ENCODE results near the gene EIF4B.

The EIF4B gene

DNA sequence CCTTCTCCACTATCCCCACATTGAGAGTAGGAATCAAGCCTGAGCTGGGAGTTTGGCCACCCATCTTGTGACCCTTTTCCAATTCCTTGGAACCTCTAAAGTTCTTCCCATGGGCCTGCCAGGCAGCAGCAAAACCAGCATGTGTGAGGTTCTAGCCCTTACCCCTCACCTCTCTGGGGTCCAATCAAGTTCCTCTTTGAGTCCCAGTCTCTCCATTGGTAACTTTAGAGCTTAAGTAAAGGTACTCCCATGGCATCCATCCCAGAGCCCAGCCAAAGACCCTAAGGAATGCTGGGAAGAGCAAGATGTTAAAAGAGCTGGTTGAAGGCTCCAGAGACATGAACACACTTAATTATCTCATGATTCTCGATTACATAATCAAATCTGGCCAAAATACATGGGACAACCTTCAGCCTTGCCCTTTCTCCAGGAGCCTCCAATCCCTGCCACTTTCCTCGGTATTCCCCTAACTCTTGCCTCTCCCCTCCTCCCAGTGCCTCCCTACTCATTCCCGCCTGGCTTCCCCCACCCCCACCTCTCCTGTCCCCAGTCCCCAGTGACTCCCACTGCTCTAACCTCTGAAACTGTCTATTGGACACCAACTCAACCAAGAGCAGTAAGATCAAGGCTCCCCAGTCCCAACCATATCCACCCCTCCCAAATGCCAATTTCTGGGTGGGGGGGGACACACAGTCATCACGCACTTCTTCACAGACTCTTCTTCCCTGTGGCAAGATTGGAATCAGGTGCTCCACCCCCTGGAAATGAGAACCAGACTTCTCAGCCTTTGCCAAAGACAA, 38.8 kb downstream of the EIF4B start:
- TF ChIP-seq EZH2 (IDR thresholded peaks at IDR 0.05; ENCODE audit: borderline replicate concordance, low read depth, low read length, severe bottlenecking): no peak
- TF ChIP-seq, protein P1, sequence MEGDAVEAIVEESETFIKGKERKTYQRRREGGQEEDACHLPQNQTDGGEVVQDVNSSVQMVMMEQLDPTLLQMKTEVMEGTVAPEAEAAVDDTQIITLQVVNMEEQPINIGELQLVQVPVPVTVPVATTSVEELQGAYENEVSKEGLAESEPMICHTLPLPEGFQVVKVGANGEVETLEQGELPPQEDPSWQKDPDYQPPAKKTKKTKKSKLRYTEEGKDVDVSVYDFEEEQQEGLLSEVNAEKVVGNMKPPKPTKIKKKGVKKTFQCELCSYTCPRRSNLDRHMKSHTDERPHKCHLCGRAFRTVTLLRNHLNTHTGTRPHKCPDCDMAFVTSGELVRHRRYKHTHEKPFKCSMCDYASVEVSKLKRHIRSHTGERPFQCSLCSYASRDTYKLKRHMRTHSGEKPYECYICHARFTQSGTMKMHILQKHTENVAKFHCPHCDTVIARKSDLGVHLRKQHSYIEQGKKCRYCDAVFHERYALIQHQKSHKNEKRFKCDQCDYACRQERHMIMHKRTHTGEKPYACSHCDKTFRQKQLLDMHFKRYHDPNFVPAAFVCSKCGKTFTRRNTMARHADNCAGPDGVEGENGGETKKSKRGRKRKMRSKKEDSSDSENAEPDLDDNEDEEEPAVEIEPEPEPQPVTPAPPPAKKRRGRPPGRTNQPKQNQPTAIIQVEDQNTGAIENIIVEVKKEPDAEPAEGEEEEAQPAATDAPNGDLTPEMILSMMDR (IDR thresholded peaks at IDR 0.05; ENCODE audit: borderline replicate concordance, extremely low read depth, low read length, poor library complexity, severe bottlenecking): no peak
- DNase-seq: no peak
- Histone ChIP-seq H3K4me2 (ENCODE audit: insufficient read depth, low read length) (no peak overlapping the region), H2AFZ (ENCODE audit: low read depth, low read length) (no peak overlapping the region), H3K9me3 (ENCODE audit: insufficient read depth, low read length, severe bottlenecking) (no peaks in the 10 kb centered on the region), H3K4me1 (ENCODE audit: insufficient read depth, low read length) (peaks cover 18% of the 10 kb centered on the region), H4K20me1 (ENCODE audit: insufficient read depth, low read length) (no peaks in the 10 kb centered on the region), H3K27me3 (ENCODE audit: insufficient read depth, low read length, poor library complexity) (peaks cover 8% of the 10 kb centered on the region), H3K9ac (ENCODE audit: low read depth, low read length) (no peak overlapping the region), H3K36me3 (ENCODE audit: insufficient read depth, low read length) (peaks cover 5% of the 10 kb centered on the region; the same call in 1 of the 2 replicates), H3K79me2 (ENCODE audit: insufficient read depth, low read length) (no peaks in the 10 kb centered on the region), H3K27ac (ENCODE audit: low read length) (no peak overlapping the region), H3K4me3 (ENCODE audit: low read depth in 1 of 2, low read length in 2 of 2) (no peak overlapping the region)
- ATAC-seq (ENCODE audit: insufficient read depth, low read depth): no peak

DNA sequence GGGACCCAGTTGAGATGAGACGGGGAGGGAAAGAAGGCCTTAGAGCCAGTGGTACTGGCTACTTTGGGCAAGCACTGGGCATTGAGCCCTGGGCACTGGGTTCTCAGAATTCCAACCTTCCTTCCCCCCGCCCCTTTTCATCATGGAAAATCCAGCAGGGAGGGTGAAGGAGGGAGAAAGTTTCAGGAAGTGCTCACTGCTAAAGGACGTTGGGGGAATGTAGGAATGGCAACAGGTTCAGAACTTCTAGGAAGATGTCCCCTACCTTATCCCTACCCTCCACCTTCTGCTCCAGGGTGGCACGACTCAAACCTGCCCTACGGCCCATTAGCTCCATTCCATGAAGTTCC, 39.4 kb downstream of the EIF4B start:
- no peak overlapping the region for H2AFZ ChIP-seq (ENCODE audit: low read depth, low read length)
- H3K36me3 ChIP-seq (ENCODE audit: insufficient read depth, low read length): peaks cover 5% of the 10 kb centered on the region; the same call in 1 of the 2 replicates
- H3K4me2 ChIP-seq (ENCODE audit: insufficient read depth, low read length): no peak overlapping the region
- H3K27ac ChIP-seq (ENCODE audit: low read length): no peak overlapping the region
- H3K9me3 ChIP-seq (ENCODE audit: insufficient read depth, low read length, severe bottlenecking): no peaks in the 10 kb centered on the region
- H3K27me3 ChIP-seq (ENCODE audit: insufficient read depth, low read length, poor library complexity): peaks cover 8% of the 10 kb centered on the region
- H3K9ac ChIP-seq (ENCODE audit: low read depth, low read length): no peak overlapping the region
- H4K20me1 ChIP-seq (ENCODE audit: insufficient read depth, low read length): no peaks in the 10 kb centered on the region
- peaks cover 18% of the 10 kb centered on the region for H3K4me1 ChIP-seq (ENCODE audit: insufficient read depth, low read length)
- no peak for TF ChIP-seq EZH2 (IDR thresholded peaks at IDR 0.05; ENCODE audit: borderline replicate concordance, low read depth, low read length, severe bottlenecking)
- TF ChIP-seq, protein P1 (IDR thresholded peaks at IDR 0.05; ENCODE audit: borderline replicate concordance, extremely low read depth, low read length, poor library complexity, severe bottlenecking): no peak
- ATAC-seq (ENCODE audit: insufficient read depth, low read depth) (no peak), DNase-seq (no peak)
- H3K4me3 ChIP-seq (ENCODE audit: low read depth in 1 of 2, low read length in 2 of 2): no peak overlapping the region
- no peaks in the 10 kb centered on the region for H3K79me2 ChIP-seq (ENCODE audit: insufficient read depth, low read length)

DNA sequence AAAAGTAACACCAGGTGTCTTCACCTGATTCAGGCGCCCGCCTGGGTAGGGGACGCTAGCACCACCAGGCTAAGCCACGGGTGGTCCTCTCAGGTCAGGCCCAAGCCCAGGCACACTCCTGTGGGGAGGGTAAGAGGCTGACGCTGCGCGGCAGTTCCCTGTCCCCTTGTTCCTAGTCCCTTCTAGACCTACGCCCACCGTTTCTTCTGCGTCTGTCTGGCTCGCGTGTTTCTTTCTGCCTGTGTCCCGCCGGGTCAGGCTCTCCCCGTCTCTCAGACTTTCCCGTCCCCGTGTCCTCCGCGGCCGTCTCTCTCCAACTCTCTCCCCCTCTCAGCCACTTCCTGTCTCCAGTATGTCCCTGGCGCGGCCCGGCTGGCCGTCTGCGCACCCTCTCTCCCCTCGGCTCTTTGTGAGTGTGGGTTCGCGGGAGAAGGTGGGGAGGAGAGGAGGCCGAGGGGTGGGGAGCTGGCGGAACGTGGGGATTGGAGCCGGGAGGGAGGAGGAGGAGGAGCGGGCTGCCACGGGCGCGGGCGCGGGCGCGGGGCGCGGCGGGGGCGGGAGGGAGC, 40.5 kb downstream of the EIF4B start:
- peak overlapping the region; percentile 96 for H2AFZ ChIP-seq (ENCODE audit: low read depth, low read length)

More for the DNA sequence above, 40.5 kb downstream of the EIF4B start:
- ATAC-seq (ENCODE audit: insufficient read depth, low read depth) (peak; percentile 53), DNase-seq (peak; percentile 57)
- Histone ChIP-seq H3K79me2 (ENCODE audit: insufficient read depth, low read length) (no peaks in the 10 kb centered on the region), H3K4me1 (ENCODE audit: insufficient read depth, low read length) (peaks cover 18% of the 10 kb centered on the region), H3K9me3 (ENCODE audit: insufficient read depth, low read length, severe bottlenecking) (no peaks in the 10 kb centered on the region), H3K27me3 (ENCODE audit: insufficient read depth, low read length, poor library complexity) (peaks cover 8% of the 10 kb centered on the region), H3K27ac (ENCODE audit: low read length) (peak overlapping the region; percentile 37; the same call in 1 of the 2 replicates), H3K4me3 (ENCODE audit: low read depth in 1 of 2, low read length in 2 of 2) (peak overlapping the region; percentile 37 to 81), H4K20me1 (ENCODE audit: insufficient read depth, low read length) (no peaks in the 10 kb centered on the region), H3K36me3 (ENCODE audit: insufficient read depth, low read length) (no peaks in the 10 kb centered on the region), H3K9ac (ENCODE audit: low read depth, low read length) (peak overlapping the region; percentile 65), H3K4me2 (ENCODE audit: insufficient read depth, low read length) (peak overlapping the region; percentile 99)
- TF ChIP-seq EZH2 (IDR thresholded peaks at IDR 0.05; ENCODE audit: borderline replicate concordance, low read depth, low read length, severe bottlenecking): no peak
- TF ChIP-seq, protein P1 (IDR thresholded peaks at IDR 0.05; ENCODE audit: borderline replicate concordance, extremely low read depth, low read length, poor library complexity, severe bottlenecking): no peak
